Neural cell (in vitro differentiated cells): ENCODE measurements around the gene PGA4.

Source experiments
- EP300 ChIP-seq: fragments of 450-650 bp; conservative IDR thresholded peaks from 2 replicates; pipeline ENCODE4 v1.6.1; 2014; ENCODE audit warnings: antibody characterized with exemption, mild to moderate bottlenecking, moderate library complexity; ENCODE audit not compliant: poor library complexity, severe bottlenecking
- EZH2 ChIP-seq: fragments of 200-600, 300-800 bp; shearing (Covaris generic), sonication (generic); IDR thresholded peaks from 2 replicates; pipeline ENCODE4 v1.6.1; 2014; ENCODE audit warnings: antibody characterized with exemption, low read length, borderline replicate concordance, mild to moderate bottlenecking; ENCODE audit not compliant: insufficient read depth, poor library complexity, severe bottlenecking
- POLR2AphosphoS5 ChIP-seq: IDR thresholded peaks from 2 replicates; pipeline ENCODE4 v1.6.1; 2012
- RAD21 ChIP-seq: fragments of 450-650 bp; conservative IDR thresholded peaks from 2 replicates; pipeline ENCODE4 v1.6.1; 2014; ENCODE audit warnings: antibody characterized with exemption, mild to moderate bottlenecking, moderate library complexity
- TF ChIP-seq, protein P1 (sequence below): fragments of 450-650 bp; IDR thresholded peaks from 2 replicates; pipeline ENCODE4 v1.5.1; 2014; ENCODE audit warnings: antibody characterized with exemption, mild to moderate bottlenecking, moderate library complexity; ENCODE audit not compliant: poor library complexity, severe bottlenecking
- TF ChIP-seq, protein P2 (sequence below): IDR thresholded peaks from 2 replicates; pipeline ENCODE4 v1.6.1; 2012; ENCODE audit warnings: borderline replicate concordance

DNA sequence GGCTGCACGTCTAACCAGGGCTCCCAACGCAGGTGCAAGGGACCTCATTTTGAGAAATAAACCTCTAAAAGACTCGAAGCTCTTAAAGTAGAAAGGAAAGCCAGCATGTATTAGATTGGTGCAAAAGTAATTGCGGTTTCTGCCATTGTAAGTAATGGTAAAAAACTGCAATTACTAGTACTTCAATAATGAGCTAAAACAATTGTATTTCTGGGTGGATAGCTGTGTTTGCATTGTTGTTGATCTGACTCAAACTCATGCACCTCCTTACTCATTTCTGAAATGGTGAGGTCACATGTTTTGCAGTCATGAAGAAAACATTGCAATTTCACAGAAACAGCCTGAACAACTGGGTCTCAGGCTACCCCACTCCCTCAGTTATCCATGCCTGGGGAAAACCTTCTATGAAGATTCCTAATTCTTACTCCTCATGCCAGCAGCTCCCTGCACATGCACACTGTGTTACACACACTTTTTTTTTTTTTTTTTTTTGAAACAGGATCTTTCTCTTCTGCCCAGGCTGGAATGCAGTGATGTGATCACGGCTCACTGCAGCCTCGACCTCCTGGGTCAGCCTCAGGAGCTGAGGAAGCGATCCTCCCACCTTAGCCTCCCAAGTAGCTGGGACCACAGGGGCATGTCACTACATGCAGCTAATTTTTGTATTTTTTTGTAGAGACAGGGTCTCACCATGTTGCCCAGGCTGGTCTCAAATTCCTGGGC is 48.4 kb downstream of the PGA4 start:
- TF ChIP-seq, protein P1, sequence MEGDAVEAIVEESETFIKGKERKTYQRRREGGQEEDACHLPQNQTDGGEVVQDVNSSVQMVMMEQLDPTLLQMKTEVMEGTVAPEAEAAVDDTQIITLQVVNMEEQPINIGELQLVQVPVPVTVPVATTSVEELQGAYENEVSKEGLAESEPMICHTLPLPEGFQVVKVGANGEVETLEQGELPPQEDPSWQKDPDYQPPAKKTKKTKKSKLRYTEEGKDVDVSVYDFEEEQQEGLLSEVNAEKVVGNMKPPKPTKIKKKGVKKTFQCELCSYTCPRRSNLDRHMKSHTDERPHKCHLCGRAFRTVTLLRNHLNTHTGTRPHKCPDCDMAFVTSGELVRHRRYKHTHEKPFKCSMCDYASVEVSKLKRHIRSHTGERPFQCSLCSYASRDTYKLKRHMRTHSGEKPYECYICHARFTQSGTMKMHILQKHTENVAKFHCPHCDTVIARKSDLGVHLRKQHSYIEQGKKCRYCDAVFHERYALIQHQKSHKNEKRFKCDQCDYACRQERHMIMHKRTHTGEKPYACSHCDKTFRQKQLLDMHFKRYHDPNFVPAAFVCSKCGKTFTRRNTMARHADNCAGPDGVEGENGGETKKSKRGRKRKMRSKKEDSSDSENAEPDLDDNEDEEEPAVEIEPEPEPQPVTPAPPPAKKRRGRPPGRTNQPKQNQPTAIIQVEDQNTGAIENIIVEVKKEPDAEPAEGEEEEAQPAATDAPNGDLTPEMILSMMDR, result no peak
- TF ChIP-seq POLR2AphosphoS5 (no peak), EP300 (no peak), EZH2 (no peak), RAD21 (no peak)
- TF ChIP-seq, protein P2, sequence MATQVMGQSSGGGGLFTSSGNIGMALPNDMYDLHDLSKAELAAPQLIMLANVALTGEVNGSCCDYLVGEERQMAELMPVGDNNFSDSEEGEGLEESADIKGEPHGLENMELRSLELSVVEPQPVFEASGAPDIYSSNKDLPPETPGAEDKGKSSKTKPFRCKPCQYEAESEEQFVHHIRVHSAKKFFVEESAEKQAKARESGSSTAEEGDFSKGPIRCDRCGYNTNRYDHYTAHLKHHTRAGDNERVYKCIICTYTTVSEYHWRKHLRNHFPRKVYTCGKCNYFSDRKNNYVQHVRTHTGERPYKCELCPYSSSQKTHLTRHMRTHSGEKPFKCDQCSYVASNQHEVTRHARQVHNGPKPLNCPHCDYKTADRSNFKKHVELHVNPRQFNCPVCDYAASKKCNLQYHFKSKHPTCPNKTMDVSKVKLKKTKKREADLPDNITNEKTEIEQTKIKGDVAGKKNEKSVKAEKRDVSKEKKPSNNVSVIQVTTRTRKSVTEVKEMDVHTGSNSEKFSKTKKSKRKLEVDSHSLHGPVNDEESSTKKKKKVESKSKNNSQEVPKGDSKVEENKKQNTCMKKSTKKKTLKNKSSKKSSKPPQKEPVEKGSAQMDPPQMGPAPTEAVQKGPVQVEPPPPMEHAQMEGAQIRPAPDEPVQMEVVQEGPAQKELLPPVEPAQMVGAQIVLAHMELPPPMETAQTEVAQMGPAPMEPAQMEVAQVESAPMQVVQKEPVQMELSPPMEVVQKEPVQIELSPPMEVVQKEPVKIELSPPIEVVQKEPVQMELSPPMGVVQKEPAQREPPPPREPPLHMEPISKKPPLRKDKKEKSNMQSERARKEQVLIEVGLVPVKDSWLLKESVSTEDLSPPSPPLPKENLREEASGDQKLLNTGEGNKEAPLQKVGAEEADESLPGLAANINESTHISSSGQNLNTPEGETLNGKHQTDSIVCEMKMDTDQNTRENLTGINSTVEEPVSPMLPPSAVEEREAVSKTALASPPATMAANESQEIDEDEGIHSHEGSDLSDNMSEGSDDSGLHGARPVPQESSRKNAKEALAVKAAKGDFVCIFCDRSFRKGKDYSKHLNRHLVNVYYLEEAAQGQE, result no peak
